Activated naive CD8-positive, alpha-beta T cell (primary cell): Measurements from ENCODE around the gene MYB.

Experiments
- H3K27ac Mint-ChIP-seq: one replicate; pipeline ENCODE4 v1.8.0; 2021; ENCODE audit warnings: mixed read lengths
- H3K27me3 Mint-ChIP-seq: one replicate; pipeline ENCODE4 v1.8.0; 2021; ENCODE audit warnings: mixed read lengths
- H3K36me3 Mint-ChIP-seq: one replicate; pipeline ENCODE4 v1.8.0; 2021; ENCODE audit warnings: mixed read lengths
- H3K4me1 Mint-ChIP-seq: one replicate; pipeline ENCODE4 v1.8.0; 2021; ENCODE audit warnings: low read depth, mixed read lengths
- H3K4me3 Mint-ChIP-seq: one replicate; pipeline ENCODE4 v1.8.0; 2021; ENCODE audit warnings: mild to moderate bottlenecking, mixed read lengths
- H3K9me3 Mint-ChIP-seq: one replicate; pipeline ENCODE4 v1.8.0; 2021; ENCODE audit warnings: low read depth, mixed read lengths

MYB gene

GRCh38 chr6:135215160-135215559 lies 34.1 kb downstream of the MYB start:
- Mint-ChIP-seq H3K27me3 (no peaks in the 10 kb centered on the region), H3K36me3 (peaks cover 37% of the 10 kb centered on the region), H3K4me1 (peaks cover 30% of the 10 kb centered on the region), H3K9me3 (no peaks in the 10 kb centered on the region), H3K27ac (no peak overlapping the region), H3K4me3 (no peak overlapping the region)

- H3K9me3 Mint-ChIP-seq, result no peaks in the 10 kb centered on the region
- no peaks in the 10 kb centered on the region for H3K27me3 Mint-ChIP-seq
- peak overlapping the region; percentile 47 for H3K27ac Mint-ChIP-seq
- peaks cover 37% of the 10 kb centered on the region for H3K36me3 Mint-ChIP-seq
- H3K4me3 Mint-ChIP-seq, result no peak overlapping the region
- peaks cover 26% of the 10 kb centered on the region for H3K4me1 Mint-ChIP-seq
These were observed 34.5 kb downstream of the MYB start for GRCh38 chr6:135215563-135215962.

- peaks cover 12% of the 10 kb centered on the region for H3K4me1 Mint-ChIP-seq
- H3K36me3 Mint-ChIP-seq, result peaks cover 26% of the 10 kb centered on the region
- no peak overlapping the region for H3K27ac Mint-ChIP-seq
- no peaks in the 10 kb centered on the region for H3K9me3 Mint-ChIP-seq
- H3K4me3 Mint-ChIP-seq, result no peak overlapping the region
- H3K27me3 Mint-ChIP-seq, result no peaks in the 10 kb centered on the region
These were observed 36.6 kb downstream of the MYB start for GRCh38 chr6:135217663-135218062.

GRCh38 chr6:135219346-135219745 lies 38.2 kb downstream of the MYB start:
- Mint-ChIP-seq H3K27me3 (no peaks in the 10 kb centered on the region), H3K27ac (no peak overlapping the region), H3K36me3 (peaks cover 29% of the 10 kb centered on the region), H3K4me3 (no peak overlapping the region), H3K9me3 (no peaks in the 10 kb centered on the region), H3K4me1 (peaks cover 17% of the 10 kb centered on the region)

- Mint-ChIP-seq H3K4me1 (peaks cover 18% of the 10 kb centered on the region), H3K4me3 (no peak overlapping the region), H3K27ac (no peak overlapping the region), H3K36me3 (peaks cover 27% of the 10 kb centered on the region), H3K27me3 (no peaks in the 10 kb centered on the region), H3K9me3 (no peaks in the 10 kb centered on the region)
These were observed 39.9 kb downstream of the MYB start for GRCh38 chr6:135221042-135221441.

- no peaks in the 10 kb centered on the region for H3K27me3 Mint-ChIP-seq
- H3K36me3 Mint-ChIP-seq, result peaks cover 27% of the 10 kb centered on the region
- no peaks in the 10 kb centered on the region for H3K9me3 Mint-ChIP-seq
- no peak overlapping the region for H3K27ac Mint-ChIP-seq
- H3K4me3 Mint-ChIP-seq, result no peak overlapping the region
- H3K4me1 Mint-ChIP-seq, result peaks cover 18% of the 10 kb centered on the region
These were observed 40.4 kb downstream of the MYB start for GRCh38 chr6:135221505-135221904.

- H3K9me3 Mint-ChIP-seq, result no peaks in the 10 kb centered on the region
- H3K36me3 Mint-ChIP-seq, result peaks cover 23% of the 10 kb centered on the region
- H3K4me1 Mint-ChIP-seq, result peaks cover 18% of the 10 kb centered on the region
- no peaks in the 10 kb centered on the region for H3K27me3 Mint-ChIP-seq
- no peak overlapping the region for H3K4me3 Mint-ChIP-seq
- H3K27ac Mint-ChIP-seq, result no peak overlapping the region
These were observed 41.5 kb downstream of the MYB start for GRCh38 chr6:135222623-135223022.

GRCh38 chr6:135224037-135224647 lies 43.0 kb downstream of the MYB start:
- Mint-ChIP-seq H3K27ac (peak overlapping the region; percentile 86), H3K27me3 (no peaks in the 10 kb centered on the region), H3K36me3 (peaks cover 15% of the 10 kb centered on the region), H3K4me1 (peaks cover 18% of the 10 kb centered on the region), H3K4me3 (peak overlapping the region; percentile 77), H3K9me3 (no peaks in the 10 kb centered on the region)

- H3K4me1 Mint-ChIP-seq, result peaks cover 18% of the 10 kb centered on the region
- no peak overlapping the region for H3K4me3 Mint-ChIP-seq
- H3K36me3 Mint-ChIP-seq, result peaks cover 11% of the 10 kb centered on the region
- no peaks in the 10 kb centered on the region for H3K9me3 Mint-ChIP-seq
- H3K27me3 Mint-ChIP-seq, result no peaks in the 10 kb centered on the region
- H3K27ac Mint-ChIP-seq, result no peak overlapping the region
These were observed 44.8 kb downstream of the MYB start for GRCh38 chr6:135225911-135226310.

GRCh38 chr6:135226537-135226936 lies 45.4 kb downstream of the MYB start:
- Mint-ChIP-seq H3K9me3 (no peaks in the 10 kb centered on the region), H3K36me3 (peaks cover 11% of the 10 kb centered on the region), H3K4me3 (no peak overlapping the region), H3K4me1 (peaks cover 18% of the 10 kb centered on the region), H3K27ac (no peak overlapping the region), H3K27me3 (no peaks in the 10 kb centered on the region)

- Mint-ChIP-seq H3K4me3 (no peak overlapping the region), H3K27ac (no peak overlapping the region), H3K4me1 (peaks cover 16% of the 10 kb centered on the region), H3K27me3 (no peaks in the 10 kb centered on the region), H3K36me3 (peaks cover 11% of the 10 kb centered on the region), H3K9me3 (no peaks in the 10 kb centered on the region)
These were observed 46.2 kb downstream of the MYB start for GRCh38 chr6:135227349-135227748.

GRCh38 chr6:135227758-135228157 lies 46.6 kb downstream of the MYB start:
- no peaks in the 10 kb centered on the region for H3K27me3 Mint-ChIP-seq
- peaks cover 8% of the 10 kb centered on the region for H3K36me3 Mint-ChIP-seq
- H3K27ac Mint-ChIP-seq, result no peak overlapping the region
- H3K4me3 Mint-ChIP-seq, result no peak overlapping the region
- H3K9me3 Mint-ChIP-seq, result no peaks in the 10 kb centered on the region
- H3K4me1 Mint-ChIP-seq, result peaks cover 13% of the 10 kb centered on the region

- no peak overlapping the region for H3K27ac Mint-ChIP-seq
- H3K9me3 Mint-ChIP-seq, result no peaks in the 10 kb centered on the region
These were observed 47.4 kb downstream of the MYB start for GRCh38 chr6:135228486-135228885.

GRCh38 chr6:135229996-135230395 lies 48.9 kb downstream of the MYB start:
- Mint-ChIP-seq H3K36me3 (no peaks in the 10 kb centered on the region), H3K27me3 (no peaks in the 10 kb centered on the region), H3K9me3 (no peaks in the 10 kb centered on the region), H3K27ac (no peak overlapping the region), H3K4me1 (no peaks in the 10 kb centered on the region), H3K4me3 (no peak overlapping the region)

More at GRCh38 chr6:135228486-135228885, 47.4 kb downstream of the MYB start:
- H3K4me1 Mint-ChIP-seq, result peaks cover 9% of the 10 kb centered on the region
- H3K4me3 Mint-ChIP-seq, result no peak overlapping the region
- H3K36me3 Mint-ChIP-seq, result peaks cover 5% of the 10 kb centered on the region
- H3K27me3 Mint-ChIP-seq, result no peaks in the 10 kb centered on the region

GRCh38 chr6:135230711-135231468 lies 49.8 kb downstream of the MYB start:
- Mint-ChIP-seq H3K27ac (no peak overlapping the region), H3K4me3 (no peak overlapping the region), H3K36me3 (no peaks in the 10 kb centered on the region), H3K4me1 (no peaks in the 10 kb centered on the region), H3K27me3 (no peaks in the 10 kb centered on the region), H3K9me3 (no peaks in the 10 kb centered on the region)

GRCh38 chr6:135231469-135231844 lies 50.3 kb downstream of the MYB start:
- H3K4me3 Mint-ChIP-seq, result no peak overlapping the region

More at GRCh38 chr6:135231469-135231844, 50.3 kb downstream of the MYB start:
- no peaks in the 10 kb centered on the region for H3K27me3 Mint-ChIP-seq
- peaks cover under 1% of the 10 kb centered on the region for H3K4me1 Mint-ChIP-seq
- H3K36me3 Mint-ChIP-seq, result no peaks in the 10 kb centered on the region
- no peaks in the 10 kb centered on the region for H3K9me3 Mint-ChIP-seq
- no peak overlapping the region for H3K27ac Mint-ChIP-seq
